ENCODE results near the gene CCM2L.

The CCM2L gene

DNA sequence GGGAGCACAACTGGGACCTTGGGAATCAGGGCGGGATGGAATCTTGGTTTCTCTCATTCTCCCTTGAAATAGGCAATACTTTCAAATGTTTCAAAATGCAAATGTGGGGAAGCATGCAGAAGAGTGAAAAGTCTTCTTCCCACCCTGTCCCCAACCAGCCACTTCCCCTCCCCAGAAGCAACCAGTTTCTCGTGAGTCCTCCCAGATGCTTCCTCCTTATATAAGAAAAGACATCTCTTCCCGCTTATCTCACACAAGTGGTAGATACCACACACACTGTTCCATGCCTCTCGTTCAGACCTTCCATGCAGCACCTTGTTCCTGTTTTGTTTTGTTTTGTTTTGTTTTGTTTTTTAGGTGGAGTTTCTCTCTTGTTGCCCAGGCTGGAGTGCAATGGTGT lies 67.0 kb downstream of the CCM2L start:
- Histone ChIP-seq H3K9ac (ENCODE audit: low read length in 5 of 5) (no peak overlapping the region), H3K9me3 (ENCODE audit: control insufficient read depth in 5 of 5, low read length in 5 of 5) (no peaks in the 10 kb centered on the region), H3K4me3 (ENCODE audit: low read depth in 1 of 5, low read length in 5 of 5) (no peak overlapping the region), H3K36me3 (ENCODE audit: control insufficient read depth in 5 of 5, insufficient read depth in 5 of 5, low read length in 5 of 5) (peaks cover 0 to 32% (median 2%) of the 10 kb centered on the region in 5 donors), H3K4me1 (ENCODE audit: control insufficient read depth in 5 of 5, insufficient read depth in 5 of 5, low read length in 5 of 5) (no peaks in the 10 kb centered on the region), H3K27me3 (ENCODE audit: control insufficient read depth in 5 of 5, insufficient read depth in 4 of 5, low read length in 5 of 5) (peaks cover 0 to 6% (median 0%) of the 10 kb centered on the region in 5 donors), H3K27ac (ENCODE audit: low read depth, low read length) (no peak overlapping the region)

DNA sequence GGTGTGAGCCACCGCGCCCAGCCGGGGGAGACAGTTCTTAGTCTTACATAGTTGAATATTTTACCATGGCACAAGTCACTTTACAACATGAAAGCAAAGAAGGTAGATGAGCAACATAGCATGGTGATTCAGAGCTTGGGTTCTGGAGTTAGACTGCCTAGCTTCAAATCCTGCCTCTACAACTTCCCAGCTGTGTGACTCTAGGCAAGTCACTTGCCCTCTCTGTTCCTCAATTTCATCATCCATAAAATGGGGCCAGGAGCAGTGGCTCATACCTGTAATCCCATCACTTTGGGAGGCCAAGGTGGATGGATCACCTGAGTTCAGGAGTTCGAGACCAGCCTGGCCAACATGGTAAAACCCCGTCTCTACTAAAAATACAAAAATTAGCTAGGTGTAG lies 68.1 kb downstream of the CCM2L start:
- no peaks in the 10 kb centered on the region for H3K9me3 ChIP-seq (ENCODE audit: control insufficient read depth in 5 of 5, low read length in 5 of 5)
- peaks cover 0 to 12% (median under 1%) of the 10 kb centered on the region in 5 donors for H3K27me3 ChIP-seq (ENCODE audit: control insufficient read depth in 5 of 5, insufficient read depth in 4 of 5, low read length in 5 of 5)
- H3K9ac ChIP-seq (ENCODE audit: low read length in 5 of 5), result no peak overlapping the region
- no peak overlapping the region for H3K4me3 ChIP-seq (ENCODE audit: low read depth in 1 of 5, low read length in 5 of 5)
- H3K4me1 ChIP-seq (ENCODE audit: control insufficient read depth in 5 of 5, insufficient read depth in 5 of 5, low read length in 5 of 5), result no peaks in the 10 kb centered on the region
- H3K27ac ChIP-seq (ENCODE audit: low read depth, low read length), result no peak overlapping the region
- H3K36me3 ChIP-seq (ENCODE audit: control insufficient read depth in 5 of 5, insufficient read depth in 5 of 5, low read length in 5 of 5), result peaks cover 0 to 30% (median 2%) of the 10 kb centered on the region in 5 donors

GRCh38 chr20:32078791-32079190 lies 68.6 kb downstream of the CCM2L start:
- Histone ChIP-seq H3K4me1 (ENCODE audit: control insufficient read depth in 5 of 5, insufficient read depth in 5 of 5, low read length in 5 of 5) (peaks cover 0 to 2% (median 0%) of the 10 kb centered on the region in 5 donors), H3K9me3 (ENCODE audit: control insufficient read depth in 5 of 5, low read length in 5 of 5) (no peaks in the 10 kb centered on the region), H3K27me3 (ENCODE audit: control insufficient read depth in 5 of 5, insufficient read depth in 4 of 5, low read length in 5 of 5) (peaks cover 0 to 12% (median 4%) of the 10 kb centered on the region in 5 donors), H3K27ac (ENCODE audit: low read depth, low read length) (no peak overlapping the region), H3K4me3 (ENCODE audit: low read depth in 1 of 5, low read length in 5 of 5) (no peak overlapping the region), H3K36me3 (ENCODE audit: control insufficient read depth in 5 of 5, insufficient read depth in 5 of 5, low read length in 5 of 5) (peaks cover 0 to 26% (median 1%) of the 10 kb centered on the region in 5 donors), H3K9ac (ENCODE audit: low read length in 5 of 5) (no peak overlapping the region)

DNA sequence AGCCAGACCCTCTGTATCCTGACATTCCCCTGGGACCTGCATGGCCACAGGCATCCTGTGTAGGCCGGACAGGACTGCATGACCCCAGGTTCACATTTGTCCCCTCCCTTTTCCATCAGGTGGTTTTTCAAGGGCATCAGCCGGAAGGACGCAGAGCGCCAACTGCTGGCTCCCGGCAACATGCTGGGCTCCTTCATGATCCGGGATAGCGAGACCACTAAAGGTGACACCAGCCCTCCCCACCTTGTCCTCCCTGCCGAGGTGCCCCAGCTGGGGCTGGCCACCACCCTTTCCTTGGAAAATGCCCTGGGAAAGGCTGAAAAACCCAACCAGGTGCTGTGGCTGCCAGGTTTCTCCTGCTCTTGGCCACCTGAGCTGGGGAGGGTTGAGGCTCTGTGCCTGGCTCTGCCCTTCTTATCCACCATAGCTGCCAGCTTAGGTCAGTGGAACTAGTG lies 69.4 kb downstream of the CCM2L start:
- no peak overlapping the region for H3K4me3 ChIP-seq (ENCODE audit: low read depth in 1 of 5, low read length in 5 of 5)
- peaks cover 0 to 9% (median 4%) of the 10 kb centered on the region in 5 donors for H3K27me3 ChIP-seq (ENCODE audit: control insufficient read depth in 5 of 5, insufficient read depth in 4 of 5, low read length in 5 of 5)
- no peaks in the 10 kb centered on the region for H3K9me3 ChIP-seq (ENCODE audit: control insufficient read depth in 5 of 5, low read length in 5 of 5)
- H3K4me1 ChIP-seq (ENCODE audit: control insufficient read depth in 5 of 5, insufficient read depth in 5 of 5, low read length in 5 of 5), result peaks cover 0 to 3% (median 0%) of the 10 kb centered on the region in 5 donors
- no peak overlapping the region for H3K9ac ChIP-seq (ENCODE audit: low read length in 5 of 5)
- no peak overlapping the region for H3K27ac ChIP-seq (ENCODE audit: low read depth, low read length)
- H3K36me3 ChIP-seq (ENCODE audit: control insufficient read depth in 5 of 5, insufficient read depth in 5 of 5, low read length in 5 of 5), result peaks cover 0 to 28% (median 0%) of the 10 kb centered on the region in 5 donors

GRCh38 chr20:32080783-32081182 lies 70.5 kb downstream of the CCM2L start:
- H3K4me3 ChIP-seq (ENCODE audit: low read depth in 1 of 5, low read length in 5 of 5), result no peak overlapping the region
- peaks cover 0 to 6% (median 0%) of the 10 kb centered on the region in 5 donors for H3K4me1 ChIP-seq (ENCODE audit: control insufficient read depth in 5 of 5, insufficient read depth in 5 of 5, low read length in 5 of 5)
- no peaks in the 10 kb centered on the region for H3K9me3 ChIP-seq (ENCODE audit: control insufficient read depth in 5 of 5, low read length in 5 of 5)
- H3K9ac ChIP-seq (ENCODE audit: low read length in 5 of 5), result no peak overlapping the region
- peaks cover 0 to 25% (median 0%) of the 10 kb centered on the region in 5 donors for H3K36me3 ChIP-seq (ENCODE audit: control insufficient read depth in 5 of 5, insufficient read depth in 5 of 5, low read length in 5 of 5)
- H3K27ac ChIP-seq (ENCODE audit: low read depth, low read length), result no peak overlapping the region
- peaks cover 0 to 7% (median 4%) of the 10 kb centered on the region in 5 donors for H3K27me3 ChIP-seq (ENCODE audit: control insufficient read depth in 5 of 5, insufficient read depth in 4 of 5, low read length in 5 of 5)
